MV-4-11 (cell line): ENCODE measurements around the gene IRGC.
"Not testable (repeated sequence)": the region's sequence is repeated elsewhere in the genome, so short reads cannot be mapped to it uniquely, and the experiment has no call there.

ENCODE experiments used
- DNase-seq: peaks from one replicate; lab custom pipeline; 2025; lab: John Stamatoyannopoulos, UW

IRGC gene, protein sequence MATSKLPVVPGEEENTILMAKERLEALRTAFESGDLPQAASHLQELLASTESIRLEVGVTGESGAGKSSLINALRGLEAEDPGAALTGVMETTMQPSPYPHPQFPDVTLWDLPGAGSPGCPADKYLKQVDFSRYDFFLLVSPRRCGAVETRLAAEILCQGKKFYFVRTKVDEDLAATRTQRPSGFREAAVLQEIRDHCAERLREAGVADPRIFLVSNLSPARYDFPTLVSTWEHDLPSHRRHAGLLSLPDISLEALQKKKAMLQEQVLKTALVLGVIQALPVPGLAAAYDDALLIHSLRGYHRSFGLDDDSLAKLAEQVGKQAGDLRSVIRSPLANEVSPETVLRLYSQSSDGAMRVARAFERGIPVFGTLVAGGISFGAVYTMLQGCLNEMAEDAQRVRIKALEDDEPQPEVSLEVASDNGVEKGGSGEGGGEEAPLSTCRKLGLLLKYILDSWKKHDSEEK

GRCh38 chr19:43715776-43716175 is at the start of gene IRGC:
TSS of gene IRGC (plus strand) at chr19:43716076. CDS start at chr19:43718559, 2,483 bp downstream.
- DNase-seq, result no peak

- DNase-seq, result no peak
These were observed 48.6 kb upstream of the IRGC start for GRCh38 chr19:43667126-43667875.

GRCh38 chr19:43667876-43668405 is 47.9 kb upstream of the IRGC start:
- DNase-seq, result no peak

DNA sequence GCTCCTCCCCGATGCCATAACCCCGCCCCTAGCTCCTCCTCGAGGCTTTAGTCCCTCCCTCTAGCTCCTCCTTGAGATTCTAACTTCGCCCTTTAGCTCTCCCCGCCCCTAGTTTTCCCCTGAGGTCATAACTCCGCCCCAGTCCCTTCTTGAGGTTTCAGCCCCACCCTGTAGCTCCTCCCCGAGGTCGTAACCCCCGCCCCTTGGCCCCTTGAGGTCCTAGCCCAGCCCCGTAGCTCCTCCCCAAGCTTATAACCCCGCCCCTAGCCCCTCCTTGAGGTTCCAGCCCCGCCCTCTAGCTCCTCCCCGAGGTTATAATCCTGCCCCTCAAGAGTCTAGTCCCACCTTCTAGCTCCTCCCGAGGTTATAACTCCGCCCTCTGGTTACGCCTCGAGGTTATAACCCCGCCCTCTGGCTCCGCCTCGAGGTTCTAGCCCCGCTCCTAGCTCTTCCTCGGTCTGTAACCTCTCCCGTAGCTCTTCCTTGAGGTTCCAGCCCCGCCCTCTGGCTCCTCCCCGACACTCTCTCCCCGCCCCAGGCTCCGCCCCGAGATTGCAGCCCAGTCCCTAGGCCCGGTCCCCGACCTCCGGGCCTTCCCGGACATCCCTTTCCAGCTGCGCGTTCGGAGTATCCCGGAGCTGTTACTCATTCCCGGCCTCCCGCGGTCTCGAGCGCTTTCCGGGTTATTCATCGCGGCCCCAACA is 47.3 kb upstream of the IRGC start:
- DNase-seq, result peak; percentile 100

DNA sequence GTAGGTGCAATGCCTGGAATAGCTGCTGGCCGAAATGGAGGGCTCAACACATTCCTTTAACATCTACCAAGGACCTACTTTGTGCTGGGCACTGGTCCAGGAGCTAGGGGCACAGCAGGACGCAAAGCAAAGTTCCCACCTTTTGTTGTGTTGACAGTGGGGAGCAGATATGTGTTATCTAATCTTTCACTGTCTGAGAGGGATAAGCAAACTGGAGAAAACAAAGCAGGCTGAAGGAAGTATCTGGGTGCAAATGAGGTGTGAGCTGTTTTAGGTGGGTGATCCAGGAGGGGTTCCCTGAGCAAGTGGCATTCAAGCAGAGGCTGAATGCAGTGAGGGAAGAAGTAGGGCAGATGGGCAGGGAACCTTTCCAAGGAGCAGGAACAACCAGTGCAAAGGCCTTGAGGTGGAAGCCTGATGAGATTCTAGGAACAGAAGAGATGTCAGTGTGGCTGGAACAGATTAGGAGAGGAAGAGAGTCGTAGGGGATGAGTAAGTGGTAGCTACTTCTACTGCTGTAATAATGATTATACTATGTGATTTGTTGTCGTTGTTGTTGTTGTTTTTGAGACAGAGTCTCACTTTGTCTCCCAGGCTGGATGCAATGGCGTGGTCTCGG is 43.7 kb upstream of the IRGC start:
- no peak for DNase-seq

DNA sequence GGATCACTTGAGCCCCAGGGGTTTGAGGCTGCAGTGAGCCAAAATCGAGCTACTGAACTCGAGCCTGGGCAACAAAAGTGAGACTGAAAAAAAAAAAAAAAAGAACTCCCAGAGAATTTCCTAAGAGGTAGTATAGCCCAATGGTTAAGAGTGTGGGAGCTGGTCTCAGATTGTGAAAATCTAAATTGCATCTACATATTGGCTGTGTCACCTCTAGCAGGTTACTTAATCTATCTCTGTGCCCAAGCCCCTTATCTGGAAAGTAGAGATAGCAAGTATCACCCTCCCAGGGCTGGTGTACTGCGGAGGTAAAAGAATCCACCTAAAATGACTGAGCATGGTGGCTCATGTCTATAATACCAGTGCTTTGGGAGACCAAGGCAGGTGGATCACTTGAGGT is 42.2 kb upstream of the IRGC start:
- no peak for DNase-seq

- no peak for DNase-seq
These were observed 41.7 kb upstream of the IRGC start for GRCh38 chr19:43674183-43674582.

DNA sequence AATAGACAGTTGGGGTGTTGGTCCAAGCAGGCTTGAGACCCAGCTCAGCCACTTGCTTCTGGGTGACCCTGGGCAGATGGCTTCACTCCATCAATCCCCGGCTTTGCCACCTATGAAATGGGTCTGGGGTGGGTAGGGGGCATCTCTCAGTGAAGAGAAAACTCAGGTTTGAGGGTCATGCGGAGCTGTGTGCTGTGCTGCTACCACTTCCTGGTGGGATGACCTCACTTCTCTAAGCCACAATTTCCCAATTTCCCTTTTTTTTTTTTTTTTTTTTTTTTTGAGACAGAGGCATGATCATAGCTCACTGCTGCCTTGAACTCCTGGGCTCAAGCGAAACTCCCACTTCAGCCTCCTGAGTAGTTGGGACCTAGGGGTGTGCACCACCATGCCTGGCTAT is 41.3 kb upstream of the IRGC start:
- peak; percentile 90 for DNase-seq

- DNase-seq, result no peak
These were observed 40.5 kb upstream of the IRGC start for GRCh38 chr19:43675269-43675879.

GRCh38 chr19:43675906-43676305 is 40.0 kb upstream of the IRGC start:
- DNase-seq, result no peak

- DNase-seq, result no peak
These were observed 37.2 kb upstream of the IRGC start for GRCh38 chr19:43678512-43679261.

DNA sequence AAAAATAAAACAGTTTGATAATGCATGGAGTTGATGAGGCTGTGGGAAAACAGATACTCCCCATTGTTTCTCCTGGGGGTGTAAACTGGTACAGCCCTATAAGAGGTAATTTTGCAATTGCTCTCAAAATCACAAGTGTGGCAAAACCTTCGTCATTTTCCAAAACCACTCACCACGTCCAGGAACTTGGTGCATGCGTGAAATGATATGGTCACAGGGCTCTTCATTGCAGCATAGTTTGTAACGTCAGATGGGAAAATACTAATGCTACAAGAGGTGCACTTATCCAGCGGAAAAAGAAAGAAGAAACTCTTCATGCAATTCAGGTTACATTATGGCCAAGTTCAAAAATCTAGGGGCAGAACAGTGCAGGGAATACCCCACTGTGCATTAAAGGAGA is 34.1 kb upstream of the IRGC start:
- DNase-seq, result peak; percentile 50

DNA sequence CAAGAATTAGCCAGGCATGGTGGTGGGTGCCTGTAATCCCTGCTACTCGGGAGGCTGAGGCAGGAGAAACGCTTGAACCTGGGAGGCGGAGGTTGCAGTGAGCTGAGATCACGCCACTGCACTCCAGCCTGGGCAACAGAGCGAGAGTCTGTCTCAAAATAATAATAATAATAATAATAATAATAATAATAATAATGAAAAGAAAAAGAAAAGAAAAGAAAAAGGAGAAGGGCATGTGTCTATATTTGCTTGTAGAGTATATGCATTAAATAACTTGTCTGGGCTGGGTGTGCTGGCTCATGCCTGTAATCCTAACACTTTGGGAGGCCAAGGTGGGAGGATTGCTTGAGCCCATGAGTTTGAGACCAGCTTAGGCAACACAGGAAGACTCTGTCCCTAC is 33.6 kb upstream of the IRGC start:
- not testable (repeated sequence) for DNase-seq

DNA sequence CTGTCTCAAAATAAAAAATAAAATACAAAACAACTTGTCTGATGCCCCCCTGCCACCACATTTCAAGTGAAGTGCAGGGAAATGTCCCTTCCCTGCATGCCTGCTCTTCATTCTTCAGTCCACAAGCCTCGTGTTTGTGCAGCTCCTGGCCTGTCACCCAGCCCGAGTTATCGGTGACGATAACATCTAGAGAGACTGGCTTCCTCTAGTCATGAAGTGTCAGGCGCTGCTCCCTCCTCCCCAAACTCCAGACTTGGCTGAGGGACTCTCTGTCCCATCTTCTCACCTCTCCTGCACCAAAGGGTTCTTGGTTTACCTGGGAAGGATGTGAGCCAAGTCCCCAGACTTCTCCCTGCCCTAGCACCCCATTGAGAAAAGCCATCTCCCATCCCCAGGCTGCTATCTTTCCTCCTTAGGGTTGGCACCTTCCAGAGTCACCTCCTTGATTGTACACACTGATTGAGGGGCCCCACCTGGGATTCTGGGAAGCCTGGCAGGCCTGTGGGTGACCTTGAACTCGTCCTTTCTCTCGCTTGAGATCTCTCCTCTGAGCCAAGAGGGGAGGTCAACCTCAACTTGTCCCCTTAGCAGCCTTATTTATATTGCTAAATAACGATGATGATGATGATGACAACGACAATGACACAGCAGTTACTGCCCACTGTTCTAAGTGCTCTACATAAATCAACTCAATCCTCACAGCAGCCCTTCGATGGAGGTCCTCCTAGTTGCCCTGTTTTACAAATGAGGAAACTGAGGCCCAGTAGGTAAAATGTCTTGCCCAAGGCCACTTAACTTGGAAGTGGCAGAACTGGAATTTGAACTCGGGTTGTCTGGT is 32.8 kb upstream of the IRGC start:
- DNase-seq, result no peak

- DNase-seq, result no peak
These were observed 32.0 kb upstream of the IRGC start for GRCh38 chr19:43683905-43684304.

GRCh38 chr19:43684326-43684725 is 31.6 kb upstream of the IRGC start:
- peak; percentile 61 for DNase-seq

- no peak for DNase-seq
These were observed 28.2 kb upstream of the IRGC start for GRCh38 chr19:43687660-43687997.

GRCh38 chr19:43688059-43688701 is 27.7 kb upstream of the IRGC start:
- peak; percentile 82 for DNase-seq

GRCh38 chr19:43690444-43690843 is 25.4 kb upstream of the IRGC start:
- DNase-seq, result no peak
